ENCODE data around the gene PRR33.

DNA sequence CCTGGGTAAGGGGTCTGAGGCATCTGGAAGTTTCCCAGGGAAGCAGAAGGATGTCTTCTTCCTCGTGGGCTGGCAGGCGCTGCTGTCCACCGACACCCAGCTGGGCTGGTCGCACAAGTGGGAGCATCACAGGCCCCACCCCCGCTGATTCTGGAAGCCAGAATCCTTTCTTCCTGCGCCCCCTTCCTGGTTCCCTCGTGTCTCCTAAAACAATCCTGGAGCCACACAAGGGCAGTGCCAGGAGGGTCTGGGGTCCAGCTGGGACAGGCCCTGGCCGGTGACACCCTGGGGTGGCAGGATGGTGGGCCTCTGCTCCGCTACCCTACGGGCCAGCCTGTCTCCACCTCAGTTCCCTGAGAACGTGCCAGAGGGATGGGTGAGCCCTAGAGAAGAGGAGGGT, 34.6 kb downstream of the PRR33 start:
- TF ChIP-seq, protein P1, sequence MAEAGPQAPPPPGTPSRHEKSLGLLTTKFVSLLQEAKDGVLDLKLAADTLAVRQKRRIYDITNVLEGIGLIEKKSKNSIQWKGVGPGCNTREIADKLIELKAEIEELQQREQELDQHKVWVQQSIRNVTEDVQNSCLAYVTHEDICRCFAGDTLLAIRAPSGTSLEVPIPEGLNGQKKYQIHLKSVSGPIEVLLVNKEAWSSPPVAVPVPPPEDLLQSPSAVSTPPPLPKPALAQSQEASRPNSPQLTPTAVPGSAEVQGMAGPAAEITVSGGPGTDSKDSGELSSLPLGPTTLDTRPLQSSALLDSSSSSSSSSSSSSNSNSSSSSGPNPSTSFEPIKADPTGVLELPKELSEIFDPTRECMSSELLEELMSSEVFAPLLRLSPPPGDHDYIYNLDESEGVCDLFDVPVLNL (IDR thresholded peaks at IDR 0.05; ENCODE audit: low read depth, low read length), result no peak
- TF ChIP-seq NRF1 (conservative IDR thresholded peaks at IDR 0.05; ENCODE audit: low read depth, low read length), result no peak
- TF ChIP-seq, protein P2, sequence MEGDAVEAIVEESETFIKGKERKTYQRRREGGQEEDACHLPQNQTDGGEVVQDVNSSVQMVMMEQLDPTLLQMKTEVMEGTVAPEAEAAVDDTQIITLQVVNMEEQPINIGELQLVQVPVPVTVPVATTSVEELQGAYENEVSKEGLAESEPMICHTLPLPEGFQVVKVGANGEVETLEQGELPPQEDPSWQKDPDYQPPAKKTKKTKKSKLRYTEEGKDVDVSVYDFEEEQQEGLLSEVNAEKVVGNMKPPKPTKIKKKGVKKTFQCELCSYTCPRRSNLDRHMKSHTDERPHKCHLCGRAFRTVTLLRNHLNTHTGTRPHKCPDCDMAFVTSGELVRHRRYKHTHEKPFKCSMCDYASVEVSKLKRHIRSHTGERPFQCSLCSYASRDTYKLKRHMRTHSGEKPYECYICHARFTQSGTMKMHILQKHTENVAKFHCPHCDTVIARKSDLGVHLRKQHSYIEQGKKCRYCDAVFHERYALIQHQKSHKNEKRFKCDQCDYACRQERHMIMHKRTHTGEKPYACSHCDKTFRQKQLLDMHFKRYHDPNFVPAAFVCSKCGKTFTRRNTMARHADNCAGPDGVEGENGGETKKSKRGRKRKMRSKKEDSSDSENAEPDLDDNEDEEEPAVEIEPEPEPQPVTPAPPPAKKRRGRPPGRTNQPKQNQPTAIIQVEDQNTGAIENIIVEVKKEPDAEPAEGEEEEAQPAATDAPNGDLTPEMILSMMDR (IDR thresholded peaks at IDR 0.05 in 2 of 3, conservative IDR thresholded peaks at IDR 0.05 in 1 of 3; ENCODE audit: control insufficient read depth in 2 of 3, extremely low read depth in 1 of 3, insufficient read depth in 1 of 3, low read depth in 3 of 3, low read length in 3 of 3), result no peak
- TF ChIP-seq, protein P3, sequence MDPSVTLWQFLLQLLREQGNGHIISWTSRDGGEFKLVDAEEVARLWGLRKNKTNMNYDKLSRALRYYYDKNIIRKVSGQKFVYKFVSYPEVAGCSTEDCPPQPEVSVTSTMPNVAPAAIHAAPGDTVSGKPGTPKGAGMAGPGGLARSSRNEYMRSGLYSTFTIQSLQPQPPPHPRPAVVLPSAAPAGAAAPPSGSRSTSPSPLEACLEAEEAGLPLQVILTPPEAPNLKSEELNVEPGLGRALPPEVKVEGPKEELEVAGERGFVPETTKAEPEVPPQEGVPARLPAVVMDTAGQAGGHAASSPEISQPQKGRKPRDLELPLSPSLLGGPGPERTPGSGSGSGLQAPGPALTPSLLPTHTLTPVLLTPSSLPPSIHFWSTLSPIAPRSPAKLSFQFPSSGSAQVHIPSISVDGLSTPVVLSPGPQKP (IDR thresholded peaks at IDR 0.05; ENCODE audit: low read depth, low read length), result no peak
